K562 (cell line): ENCODE measurements around the gene JSRP1. TPM values are rescaled to one million over a fixed set of nuclear protein-coding genes. Genes with fewer than 3 reads are reported as not detected.
A peak's percentile ranks its signal among the peaks of the same experiment; 100 is the strongest.

Experiments used
- AFF1 ChIP-seq, 2 experiments: fragments of 450-650 bp; IDR thresholded peaks; 2 replicates each; pipeline ENCODE4 v1.6.1; 2018; ENCODE audit warnings: mild to moderate bottlenecking in 2 of 2, low read depth in 1 of 2; ENCODE audit not compliant: partially characterized antibody in 2 of 2
- E4F1 ChIP-seq: fragments of 250-450 bp; sonication (Bioruptor Pico); IDR thresholded peaks from 2 replicates; pipeline ENCODE4 v1.5.0; 2021; ENCODE audit warnings: mild to moderate bottlenecking, borderline replicate concordance
- HMGXB4 ChIP-seq: sonication (generic); formaldehyde crosslinking; IDR thresholded peaks from 2 replicates; pipeline ENCODE4 v1.8.1; 2023; ENCODE audit warnings: mild to moderate bottlenecking, missing genetic modification reagents
- MYNN ChIP-seq, 2 experiments: sonication (generic); formaldehyde crosslinking in 1 of 2; IDR thresholded peaks; 2 replicates each; pipeline versions ENCODE4 v1.5.0 to v1.6.1; 2016 to 2020; ENCODE audit warnings: antibody characterized with exemption in 1 of 2, missing genetic modification reagents in 1 of 2
- polyA plus RNA-seq, 8 experiments: library from polyadenylated mRNA; depleted of rRNA in 4 of 8; stranded (reverse) in 5 of 8; unstranded in 3 of 8; fragments of >200 nt; fragmentation: Nextera tagmentation in 2 of 8; fragmentation: Illumina TruSeq in 1 of 8; extraction: Ambion mirVana in 2 of 8; extraction: Trizol in 1 of 8; gene quantifications; 2 replicates each; pipeline versions ENCODE4 v1.2.1 to v1.2.3, GENCODE V29; 2011 to 2014; ENCODE audit warnings: inconsistent platforms in 1 of 8, missing spikeins in 1 of 8
- total RNA-seq, 7 experiments: library from RNA; depleted of rRNA in 6 of 7; stranded (reverse); fragments of >200 nt in 6 of 7; fragmentation: Illumina TruSeq in 2 of 7; extraction: Trizol in 2 of 7; gene quantifications; 2 replicates each; pipeline versions ENCODE4 v1.2.1 to v1.2.3, GENCODE V29; 2011 to 2021; ENCODE audit warnings: low replicate concordance in 1 of 7
- TF ChIP-seq, protein P1 (sequence below), 2 experiments: fragments of 450-650 bp; conservative IDR thresholded peaks; 2 replicates each; pipeline ENCODE4 v1.6.1; 2017; ENCODE audit warnings: mild to moderate bottlenecking in 2 of 2, moderate library complexity in 2 of 2
- TF ChIP-seq, protein P2 (sequence below), 2 experiments: IDR thresholded peaks; 2 replicates each; pipeline ENCODE4 v1.6.1; 2012; ENCODE audit warnings: improper control_type of control experiment in 2 of 2, low read depth in 2 of 2, low read length in 2 of 2, borderline replicate concordance in 1 of 2
- TF ChIP-seq, protein P3 (sequence below): sonication (generic); formaldehyde crosslinking; IDR thresholded peaks from 2 replicates; pipeline ENCODE4 v1.8.0; 2022; ENCODE audit warnings: mild to moderate bottlenecking, missing genetic modification reagents

The JSRP1 gene
- total and polyA plus RNA-seq, 9 of the 15 experiments (the other 6 are each of a cell fraction or from before 2014, with no cell fraction given) = 0.08 to 1.2 (median 0.51) TPM; not detected in 4

- TF ChIP-seq, protein P1, sequence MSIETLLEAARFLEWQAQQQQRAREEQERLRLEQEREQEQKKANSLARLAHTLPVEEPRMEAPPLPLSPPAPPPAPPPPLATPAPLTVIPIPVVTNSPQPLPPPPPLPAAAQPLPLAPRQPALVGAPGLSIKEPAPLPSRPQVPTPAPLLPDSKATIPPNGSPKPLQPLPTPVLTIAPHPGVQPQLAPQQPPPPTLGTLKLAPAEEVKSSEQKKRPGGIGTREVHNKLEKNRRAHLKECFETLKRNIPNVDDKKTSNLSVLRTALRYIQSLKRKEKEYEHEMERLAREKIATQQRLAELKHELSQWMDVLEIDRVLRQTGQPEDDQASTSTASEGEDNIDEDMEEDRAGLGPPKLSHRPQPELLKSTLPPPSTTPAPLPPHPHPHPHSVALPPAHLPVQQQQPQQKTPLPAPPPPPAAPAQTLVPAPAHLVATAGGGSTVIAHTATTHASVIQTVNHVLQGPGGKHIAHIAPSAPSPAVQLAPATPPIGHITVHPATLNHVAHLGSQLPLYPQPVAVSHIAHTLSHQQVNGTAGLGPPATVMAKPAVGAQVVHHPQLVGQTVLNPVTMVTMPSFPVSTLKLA (conservative IDR thresholded peaks at IDR 0.05) = peak; percentile 85 to 90
- TF ChIP-seq E4F1 (no peak), AFF1 (IDR thresholded peaks at IDR 0.05; ENCODE audit: low read depth in 1 of 2, partially characterized antibody in 2 of 2) (peak; percentile 19 to 45), HMGXB4 (CRISPR knock-in tag) (no peak; the same call in 1 of the 2 replicates), MYNN (IDR thresholded peaks at IDR 0.05) (no peak; the same call in 1 of the 2 replicates), MYNN (CRISPR knock-in tag; IDR thresholded peaks at IDR 0.05) (no peak)
- TF ChIP-seq, protein P2, sequence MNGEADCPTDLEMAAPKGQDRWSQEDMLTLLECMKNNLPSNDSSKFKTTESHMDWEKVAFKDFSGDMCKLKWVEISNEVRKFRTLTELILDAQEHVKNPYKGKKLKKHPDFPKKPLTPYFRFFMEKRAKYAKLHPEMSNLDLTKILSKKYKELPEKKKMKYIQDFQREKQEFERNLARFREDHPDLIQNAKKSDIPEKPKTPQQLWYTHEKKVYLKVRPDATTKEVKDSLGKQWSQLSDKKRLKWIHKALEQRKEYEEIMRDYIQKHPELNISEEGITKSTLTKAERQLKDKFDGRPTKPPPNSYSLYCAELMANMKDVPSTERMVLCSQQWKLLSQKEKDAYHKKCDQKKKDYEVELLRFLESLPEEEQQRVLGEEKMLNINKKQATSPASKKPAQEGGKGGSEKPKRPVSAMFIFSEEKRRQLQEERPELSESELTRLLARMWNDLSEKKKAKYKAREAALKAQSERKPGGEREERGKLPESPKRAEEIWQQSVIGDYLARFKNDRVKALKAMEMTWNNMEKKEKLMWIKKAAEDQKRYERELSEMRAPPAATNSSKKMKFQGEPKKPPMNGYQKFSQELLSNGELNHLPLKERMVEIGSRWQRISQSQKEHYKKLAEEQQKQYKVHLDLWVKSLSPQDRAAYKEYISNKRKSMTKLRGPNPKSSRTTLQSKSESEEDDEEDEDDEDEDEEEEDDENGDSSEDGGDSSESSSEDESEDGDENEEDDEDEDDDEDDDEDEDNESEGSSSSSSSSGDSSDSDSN (IDR thresholded peaks at IDR 0.05; ENCODE audit: borderline replicate concordance in 1 of 2, low read depth in 2 of 2, low read length in 2 of 2) = peak; percentile 71 to 77; a peak in 3 of 4 replicates
- TF ChIP-seq, protein P3, sequence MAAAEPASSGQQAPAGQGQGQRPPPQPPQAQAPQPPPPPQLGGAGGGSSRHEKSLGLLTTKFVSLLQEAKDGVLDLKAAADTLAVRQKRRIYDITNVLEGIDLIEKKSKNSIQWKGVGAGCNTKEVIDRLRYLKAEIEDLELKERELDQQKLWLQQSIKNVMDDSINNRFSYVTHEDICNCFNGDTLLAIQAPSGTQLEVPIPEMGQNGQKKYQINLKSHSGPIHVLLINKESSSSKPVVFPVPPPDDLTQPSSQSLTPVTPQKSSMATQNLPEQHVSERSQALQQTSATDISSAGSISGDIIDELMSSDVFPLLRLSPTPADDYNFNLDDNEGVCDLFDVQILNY (CRISPR knock-in tag) = peak; percentile 74
These were observed 13.3 kb upstream of the JSRP1 start (continued) for GRCh38 chr19:2269244-2270156.
